Stimulated activated CD8-positive, alpha-beta memory T cell treated with anti-CD3 and anti-CD28 coated beads, Interleukin-4, amount 100 ng/mL, for 48 hours (primary cell): ENCODE measurements around the gene ABCC2.
"Not testable (repeated sequence)": the region's sequence is repeated elsewhere in the genome, so short reads cannot be mapped to it uniquely, and the experiment has no call there.

Experiments
- DNase-seq: peaks from one replicate; pipeline ENCODE4 v3.0.0-alpha.2; 2020

Gene ABCC2

GRCh38 chr10:99809931-99810615, 27.6 kb downstream of the ABCC2 start:
- no peak for DNase-seq

DNA sequence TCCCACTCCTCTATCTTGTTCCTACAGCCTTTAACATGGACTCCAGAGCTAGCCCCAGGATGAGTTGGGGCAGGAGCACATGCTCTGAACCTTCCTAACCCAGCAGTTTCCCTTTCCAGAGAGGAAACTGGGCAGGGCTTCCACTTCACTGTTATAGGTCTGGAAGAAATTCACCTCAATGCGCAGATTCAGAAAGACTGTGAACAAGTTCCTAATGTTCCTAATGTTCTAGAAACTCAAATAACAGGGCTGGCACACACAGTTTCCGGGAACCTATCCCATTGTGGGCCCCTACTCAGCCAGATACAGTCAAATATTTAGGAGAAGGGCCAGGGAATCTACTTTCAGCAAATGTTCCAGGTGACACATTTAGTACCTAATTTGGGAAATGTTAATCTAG, 29.7 kb downstream of the ABCC2 start:
- no peak for DNase-seq

- DNase-seq = no peak
Observed at GRCh38 chr10:99814143-99814542, 31.7 kb downstream of the ABCC2 start.

- no peak for DNase-seq
Observed at GRCh38 chr10:99815621-99816020, 33.2 kb downstream of the ABCC2 start.

- no peak for DNase-seq
Observed at GRCh38 chr10:99827936-99828335, 45.5 kb downstream of the ABCC2 start.

GRCh38 chr10:99828464-99828863, 46.0 kb downstream of the ABCC2 start:
- no peak for DNase-seq

- DNase-seq = no peak
Observed at GRCh38 chr10:99832439-99832838, 50.0 kb downstream of the ABCC2 start.

- DNase-seq = no peak
Observed at GRCh38 chr10:99834410-99834809, 52.0 kb downstream of the ABCC2 start.

- DNase-seq = no peak
Observed at GRCh38 chr10:99835947-99836346, 53.5 kb downstream of the ABCC2 start.

DNA sequence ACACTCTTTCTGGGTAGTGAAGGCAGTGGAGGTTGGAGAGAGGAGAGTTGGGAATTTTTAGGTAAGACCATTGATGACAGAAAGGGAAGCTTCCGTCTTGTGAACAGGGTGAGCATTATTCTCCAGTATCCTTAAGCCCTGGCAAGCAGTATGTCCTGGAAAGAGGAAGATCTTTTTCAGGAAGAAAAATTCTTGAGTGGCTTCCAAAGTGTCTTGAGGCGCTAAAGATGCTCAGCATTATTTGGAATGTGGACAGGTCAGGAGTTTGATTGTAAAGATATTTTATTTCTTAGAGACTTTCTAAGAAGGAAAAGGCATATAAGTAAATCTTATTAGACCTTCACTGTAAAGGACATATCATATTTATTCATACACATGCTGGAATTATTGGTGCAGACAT, 54.3 kb downstream of the ABCC2 start:
- no peak for DNase-seq

GRCh38 chr10:99840859-99841258, 58.4 kb downstream of the ABCC2 start:
- DNase-seq = not testable (repeated sequence)

- DNase-seq = no peak
Observed at GRCh38 chr10:99841746-99842145, 59.3 kb downstream of the ABCC2 start.

GRCh38 chr10:99843310-99843709, 60.9 kb downstream of the ABCC2 start:
- no peak for DNase-seq

DNA sequence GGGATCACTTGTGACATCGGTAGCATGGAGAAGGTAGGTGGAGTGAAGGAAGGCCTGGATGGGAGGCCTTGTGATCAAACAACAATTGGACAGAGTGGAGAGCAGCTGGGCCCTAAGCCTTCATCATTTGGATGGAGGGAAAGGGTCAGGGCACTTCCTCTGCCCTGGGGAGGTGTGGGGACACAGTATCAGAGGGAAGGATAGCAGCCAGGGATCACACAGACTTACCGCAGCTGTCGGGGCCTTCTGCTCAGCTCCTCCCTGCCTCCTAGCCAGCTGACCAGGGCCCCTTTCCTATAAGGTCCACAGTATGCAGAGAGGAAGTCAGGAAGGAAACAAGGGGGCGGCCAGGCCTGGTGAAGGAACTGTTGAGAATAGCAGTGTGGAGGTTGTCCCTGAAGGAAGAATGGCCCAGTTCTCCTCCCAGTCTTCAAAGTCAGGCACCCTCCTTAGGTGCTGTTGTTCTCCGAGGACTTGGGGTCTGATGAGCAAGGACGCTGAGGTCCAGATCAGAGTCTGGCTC, 62.1 kb downstream of the ABCC2 start:
- DNase-seq = no peak

DNA sequence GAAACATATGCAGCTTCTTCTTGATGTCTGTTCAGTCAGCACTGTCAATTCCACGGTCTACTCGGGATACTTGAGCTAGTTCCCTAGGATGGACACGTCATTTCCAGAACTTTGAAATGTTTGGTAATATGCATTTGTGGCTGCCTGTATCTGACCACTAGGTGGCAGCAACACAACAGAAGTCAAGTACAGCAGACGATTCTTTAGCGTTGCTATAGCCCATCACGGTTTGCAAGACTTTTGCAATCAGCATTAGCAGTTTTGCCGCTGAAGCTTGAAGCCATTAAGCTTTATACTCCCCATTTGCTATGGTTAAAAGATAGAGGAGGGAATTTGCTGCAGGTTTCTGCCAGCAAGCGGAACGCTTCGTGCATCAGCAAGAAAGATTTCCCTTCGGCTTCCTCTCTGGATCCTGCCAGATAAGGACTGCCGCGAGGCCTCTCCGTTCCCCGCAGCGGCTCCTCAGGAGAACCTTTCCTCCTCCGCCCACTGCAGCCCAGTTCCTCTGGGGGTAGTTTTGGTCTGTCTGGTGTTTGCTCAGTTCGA, 63.5 kb downstream of the ABCC2 start:
- DNase-seq = peak; percentile 71

GRCh38 chr10:99849057-99849456, 66.6 kb downstream of the ABCC2 start:
- DNase-seq = no peak

DNA sequence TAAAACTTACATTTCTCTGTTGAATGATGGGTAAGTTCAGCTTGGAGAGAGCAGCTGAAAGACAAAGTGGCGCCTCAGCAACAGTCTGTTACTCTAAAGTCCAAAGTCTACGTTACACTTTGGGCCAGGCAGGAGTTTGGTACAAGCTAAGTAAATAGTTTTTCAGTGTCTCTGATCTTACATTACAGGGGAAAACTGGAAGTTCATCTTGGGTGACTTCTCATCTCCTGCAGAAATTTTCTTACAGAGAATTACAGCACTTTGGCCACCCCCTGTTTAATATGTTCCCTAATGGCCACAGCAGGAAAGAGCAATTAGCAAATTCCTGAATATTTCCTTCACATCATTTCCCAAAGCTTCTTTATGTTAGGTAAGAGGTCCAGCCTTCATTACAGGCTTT, 67.1 kb downstream of the ABCC2 start:
- no peak for DNase-seq

DNA sequence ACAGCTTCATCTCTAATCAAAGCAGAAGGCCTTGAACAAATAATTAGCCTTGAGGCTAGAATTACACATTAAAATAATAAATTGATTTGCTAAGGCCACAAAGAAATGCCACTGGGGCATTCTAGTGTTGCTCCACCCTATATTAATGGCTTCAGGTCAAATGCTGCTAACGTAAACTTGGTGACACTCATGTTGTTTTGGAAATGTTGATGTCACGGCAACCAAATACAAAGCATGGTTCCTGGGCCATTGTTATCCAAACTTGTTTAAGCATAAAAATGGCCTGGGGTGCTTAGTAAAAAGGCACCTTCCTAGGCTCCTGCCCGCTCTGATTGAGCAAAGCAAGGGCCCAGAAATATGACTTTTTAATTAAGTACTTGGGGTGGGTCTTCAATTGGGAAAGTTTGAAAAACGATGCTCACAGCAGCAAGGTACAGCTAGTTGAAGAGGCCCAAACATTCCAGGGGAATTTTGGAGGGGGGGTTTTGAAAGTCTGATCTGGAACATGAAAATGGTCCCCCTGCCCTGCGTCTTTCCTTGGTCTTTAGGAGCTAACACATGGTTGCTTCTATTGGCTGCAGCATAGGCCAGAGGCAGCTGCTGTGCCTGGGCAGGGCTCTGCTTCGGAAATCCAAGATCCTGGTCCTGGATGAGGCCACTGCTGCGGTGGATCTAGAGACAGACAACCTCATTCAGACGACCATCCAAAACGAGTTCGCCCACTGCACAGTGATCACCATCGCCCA, 67.8 kb downstream of the ABCC2 start:
- DNase-seq = no peak

DNA sequence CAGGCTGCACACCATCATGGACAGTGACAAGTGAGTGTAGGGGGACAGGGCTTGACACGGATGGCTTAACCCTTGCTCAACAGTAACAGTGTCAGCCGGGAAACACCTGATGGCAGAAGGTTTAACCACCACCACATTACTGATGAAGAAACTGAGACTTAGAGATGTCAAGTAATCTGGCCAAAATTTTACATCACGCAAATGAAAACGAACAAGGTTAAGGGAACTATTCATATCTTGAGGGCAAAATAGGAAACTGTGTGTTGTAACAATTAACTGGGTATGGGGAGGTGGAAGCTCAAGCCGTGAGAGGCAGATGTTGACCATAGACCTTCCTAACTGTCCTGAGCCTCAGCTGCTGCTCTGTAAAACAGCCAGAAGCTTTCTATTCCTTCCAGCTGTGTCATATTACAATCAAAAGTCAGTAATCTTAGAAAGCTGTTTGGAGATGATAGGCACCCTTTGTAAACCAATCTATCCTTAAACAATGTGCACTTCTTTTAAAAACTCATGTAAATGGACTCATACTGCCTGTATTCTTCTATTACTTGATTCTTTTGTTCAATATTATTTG, 68.4 kb downstream of the ABCC2 start:
- DNase-seq = no peak

DNA sequence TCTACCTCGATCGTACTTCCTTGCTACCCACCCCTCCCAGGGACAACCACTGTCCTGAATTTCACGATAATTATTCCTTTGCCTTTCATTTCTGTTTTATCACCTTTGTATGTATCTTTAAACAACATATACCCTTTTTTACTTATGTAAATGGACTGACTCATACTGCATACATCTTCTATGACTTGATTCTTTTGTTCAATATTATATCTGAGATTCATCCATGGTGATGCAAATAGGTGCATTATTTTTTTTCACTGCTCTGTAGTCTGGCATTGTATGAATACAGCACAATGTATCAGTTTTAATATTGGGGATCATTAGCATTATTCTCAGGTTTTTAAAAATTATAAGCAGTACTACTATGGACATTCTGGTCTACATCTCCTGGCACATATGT, 69.4 kb downstream of the ABCC2 start:
- no peak for DNase-seq

DNA sequence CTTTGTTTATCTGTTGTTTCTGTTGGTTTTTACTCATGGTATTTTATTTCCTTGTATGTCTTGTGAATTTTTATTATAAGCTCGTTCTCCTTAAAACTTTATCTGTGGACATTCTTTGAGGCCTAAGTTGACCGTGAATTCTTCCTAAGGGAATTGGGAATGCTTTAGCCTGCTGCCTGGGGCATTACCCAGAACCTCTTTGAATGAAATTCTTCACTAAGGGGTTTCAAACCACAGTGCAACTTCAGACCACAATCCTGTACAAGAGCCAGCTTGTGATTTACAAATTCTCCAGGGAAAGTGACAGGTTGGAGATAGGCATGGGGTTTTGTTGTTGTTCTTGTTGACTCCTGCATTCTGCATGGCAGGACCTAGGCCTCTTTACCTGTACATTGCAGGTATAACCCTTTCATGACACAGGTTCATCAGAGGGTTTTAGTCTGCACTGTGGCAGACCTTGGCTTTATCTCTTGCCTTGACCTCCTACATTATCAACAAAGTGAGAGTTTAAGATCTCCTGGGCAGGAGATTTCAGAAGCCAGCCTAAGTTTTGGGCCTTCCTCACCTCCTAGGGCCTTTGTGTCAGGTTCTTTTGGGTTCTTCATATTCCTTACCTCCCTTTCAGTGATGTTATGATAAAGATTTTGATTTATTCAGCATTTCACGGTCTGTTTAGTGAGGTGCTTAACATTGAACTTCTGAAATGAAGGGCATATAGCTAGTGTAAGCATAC, 70.2 kb downstream of the ABCC2 start:
- DNase-seq = no peak

GRCh38 chr10:99853655-99854054, 71.2 kb downstream of the ABCC2 start:
- DNase-seq = no peak

DNA sequence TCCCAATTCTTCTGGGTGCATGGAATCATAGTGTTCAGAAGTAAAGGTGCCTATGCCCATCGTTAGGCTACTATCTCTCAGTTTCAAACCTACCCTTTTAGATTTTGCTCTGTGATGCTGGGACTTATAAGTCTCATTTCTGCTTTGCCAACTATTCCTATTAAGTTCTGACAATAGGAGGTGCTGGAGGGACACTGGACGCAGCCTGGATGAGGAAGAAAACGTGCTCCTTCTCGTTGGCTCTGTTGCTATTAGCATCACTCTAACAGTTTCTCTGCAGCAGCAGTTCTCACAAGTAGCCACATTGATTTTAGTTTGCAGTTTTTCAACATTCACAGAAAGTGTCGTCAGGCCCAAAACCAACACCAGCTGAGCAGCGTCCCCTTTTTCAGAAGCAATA, 72.4 kb downstream of the ABCC2 start:
- DNase-seq = no peak
